NCI-H2029 treated with DMSO at 0.1 percent for 48 hours (cell line): ENCODE measurements around the gene RHOH.
"Not testable (repeated sequence)": the region's sequence is repeated elsewhere in the genome, so short reads cannot be mapped to it uniquely, and the experiment has no call there.

Experiments used
- DNase-seq: peaks from one replicate; lab custom pipeline; 2025; lab: John Stamatoyannopoulos, UW

RHOH gene

GRCh38 chr4:40262077-40262528, 65.3 kb downstream of the RHOH start:
- no peak for DNase-seq

- no peak for DNase-seq
These were observed 66.0 kb downstream of the RHOH start for GRCh38 chr4:40262861-40263260.

GRCh38 chr4:40264497-40264896, 67.7 kb downstream of the RHOH start:
- no peak for DNase-seq

- DNase-seq: no peak
These were observed 68.4 kb downstream of the RHOH start for GRCh38 chr4:40264995-40265909.

- DNase-seq: no peak
These were observed 69.1 kb downstream of the RHOH start for GRCh38 chr4:40265910-40266274.

- DNase-seq: no peak
These were observed 72.3 kb downstream of the RHOH start for GRCh38 chr4:40269133-40269532.

- DNase-seq: no peak
These were observed 73.8 kb downstream of the RHOH start for GRCh38 chr4:40270609-40271008.

GRCh38 chr4:40275065-40275730, 78.4 kb downstream of the RHOH start:
- DNase-seq: no peak

GRCh38 chr4:40276546-40276945, 79.7 kb downstream of the RHOH start:
- DNase-seq: no peak

- DNase-seq: no peak
These were observed 83.8 kb downstream of the RHOH start for GRCh38 chr4:40280586-40280985.

GRCh38 chr4:40281099-40281498, 84.3 kb downstream of the RHOH start:
- DNase-seq: no peak

- DNase-seq: no peak
These were observed 85.1 kb downstream of the RHOH start for GRCh38 chr4:40281913-40282312.

GRCh38 chr4:40282857-40283256, 86.0 kb downstream of the RHOH start:
- DNase-seq: not testable (repeated sequence)

- DNase-seq: no peak
These were observed 86.6 kb downstream of the RHOH start for GRCh38 chr4:40283413-40283812.

GRCh38 chr4:40283968-40284367, 87.1 kb downstream of the RHOH start:
- no peak for DNase-seq

GRCh38 chr4:40285692-40286091, 88.9 kb downstream of the RHOH start:
- DNase-seq: no peak

GRCh38 chr4:40288566-40288965, 91.7 kb downstream of the RHOH start:
- DNase-seq: no peak

- no peak for DNase-seq
These were observed 92.7 kb downstream of the RHOH start for GRCh38 chr4:40289366-40290188.

- DNase-seq: not testable (repeated sequence)
These were observed 93.9 kb downstream of the RHOH start for GRCh38 chr4:40290611-40291186.

- no peak for DNase-seq
These were observed 95.5 kb downstream of the RHOH start for GRCh38 chr4:40292313-40292759.

- no peak for DNase-seq
These were observed 97.5 kb downstream of the RHOH start for GRCh38 chr4:40294339-40294738.

GRCh38 chr4:40295030-40295429, 98.2 kb downstream of the RHOH start:
- not testable (repeated sequence) for DNase-seq
